Stomach smooth muscle (tissue), 2 donors: Measurements from ENCODE around the gene FBXO48.
"Not testable (repeated sequence)": the region's sequence is repeated elsewhere in the genome, so short reads cannot be mapped to it uniquely, and the experiment has no call there.

Experiments
- H3K27ac ChIP-seq: one replicate; pipeline ENCODE4 v1.7.0; 2013; ENCODE audit warnings: mild to moderate bottlenecking, low read length, inconsistent platforms
- H3K27me3 ChIP-seq, 2 donors: one replicate each; pipeline ENCODE4 v1.7.0; 2013; ENCODE audit warnings: low read length in 2 of 2; ENCODE audit not compliant: insufficient read depth in 2 of 2, control insufficient read depth in 1 of 2
- H3K36me3 ChIP-seq, 2 donors: one replicate each; pipeline ENCODE4 v1.7.0; 2013; ENCODE audit warnings: low read length in 2 of 2; ENCODE audit not compliant: control insufficient read depth in 2 of 2, insufficient read depth in 2 of 2
- H3K4me1 ChIP-seq: one replicate; pipeline ENCODE4 v1.7.0; 2013; ENCODE audit warnings: low read length; ENCODE audit not compliant: control insufficient read depth, insufficient read depth
- H3K4me3 ChIP-seq, 2 donors: one replicate each; pipeline ENCODE4 v1.7.0; 2013; ENCODE audit warnings: low read length in 2 of 2
- H3K9ac ChIP-seq, 2 donors: one replicate each; pipeline ENCODE4 v1.7.0; 2013; ENCODE audit warnings: low read length in 2 of 2, mild to moderate bottlenecking in 1 of 2
- H3K9me3 ChIP-seq, 2 donors: one replicate each; pipeline ENCODE4 v1.7.0; 2013; ENCODE audit warnings: low read length in 2 of 2; ENCODE audit not compliant: control insufficient read depth in 2 of 2
- donor health status: healthy.
- donor health status: Pancreatic carcinoma.

The FBXO48 gene

DNA sequence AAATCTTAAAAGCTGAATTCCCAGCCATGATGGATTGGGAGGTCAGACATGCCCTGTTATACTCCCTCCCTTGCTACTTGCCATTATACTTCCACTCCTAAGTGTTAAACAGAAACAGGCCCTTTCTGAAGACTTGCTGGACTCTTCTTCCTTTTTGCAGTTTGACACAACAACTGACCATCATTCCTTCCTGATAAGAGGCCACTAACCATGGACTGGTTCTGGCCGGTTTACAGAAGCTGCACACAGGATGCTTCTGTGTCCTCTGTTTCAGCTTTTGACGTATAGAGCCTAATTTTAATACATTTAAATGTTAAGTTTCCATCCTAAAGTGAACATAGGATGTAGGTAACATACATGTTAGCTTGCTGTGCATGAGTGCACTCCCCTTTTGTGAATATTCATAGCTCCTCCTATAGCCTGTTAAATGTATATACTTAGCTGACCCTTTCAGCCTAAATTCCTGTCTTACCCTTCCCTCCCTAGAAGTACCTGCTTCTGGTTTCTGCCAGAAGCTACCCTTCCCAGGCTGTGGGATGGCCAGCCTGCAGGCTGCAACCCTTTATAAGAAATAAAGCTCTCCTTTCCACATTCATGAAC lies 13.2 kb downstream of the FBXO48 start:
- no peak overlapping the region for H3K27ac ChIP-seq
- H3K27me3 ChIP-seq: no peaks in the 10 kb centered on the region
- no peaks in the 10 kb centered on the region for H3K4me1 ChIP-seq
- no peak overlapping the region for H3K9ac ChIP-seq
- H3K36me3 ChIP-seq: no peaks in the 10 kb centered on the region
- no peak overlapping the region for H3K4me3 ChIP-seq
- H3K9me3 ChIP-seq: peaks cover 0 to 3% of the 10 kb centered on the region in 2 donors

DNA sequence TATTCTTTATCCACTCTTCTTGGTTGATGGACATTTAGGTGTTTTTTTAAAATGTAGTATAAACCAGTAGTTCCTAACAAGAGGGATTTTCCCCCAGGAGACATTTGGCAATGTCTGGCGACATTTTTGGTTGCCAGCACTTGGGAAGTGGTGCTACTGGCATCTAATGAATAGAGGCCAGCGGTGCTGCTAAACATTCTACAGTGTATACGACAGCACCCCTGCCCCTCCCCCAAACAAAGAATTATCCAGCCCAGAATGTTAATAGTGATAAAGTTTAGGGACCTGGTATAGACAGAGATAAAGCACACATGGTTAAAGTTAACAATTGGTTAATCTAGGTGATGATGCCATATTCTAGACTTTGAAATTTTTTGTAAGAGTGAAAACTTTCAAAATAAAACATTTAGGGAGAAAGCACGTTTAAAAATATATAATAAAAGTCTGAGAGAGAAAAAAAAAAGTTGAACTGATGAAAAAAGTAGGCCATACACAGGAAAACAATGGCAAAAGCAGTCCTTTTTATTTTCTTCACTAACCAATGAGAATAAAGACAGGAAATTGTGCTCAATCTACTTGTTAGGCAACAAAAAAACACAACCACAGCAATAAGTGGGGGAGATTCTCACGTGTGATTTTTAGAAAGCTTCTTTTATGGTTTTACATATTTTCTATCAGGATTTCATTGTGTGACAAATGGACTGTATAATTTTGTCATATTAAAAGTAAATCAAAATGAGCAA lies 14.8 kb downstream of the FBXO48 start:
- Histone ChIP-seq H3K36me3 (no peaks in the 10 kb centered on the region), H3K4me1 (no peaks in the 10 kb centered on the region), H3K9me3 (peaks cover 0 to 3% of the 10 kb centered on the region in 2 donors), H3K4me3 (no peak overlapping the region), H3K27me3 (no peaks in the 10 kb centered on the region), H3K9ac (no peak overlapping the region), H3K27ac (no peak overlapping the region)

DNA sequence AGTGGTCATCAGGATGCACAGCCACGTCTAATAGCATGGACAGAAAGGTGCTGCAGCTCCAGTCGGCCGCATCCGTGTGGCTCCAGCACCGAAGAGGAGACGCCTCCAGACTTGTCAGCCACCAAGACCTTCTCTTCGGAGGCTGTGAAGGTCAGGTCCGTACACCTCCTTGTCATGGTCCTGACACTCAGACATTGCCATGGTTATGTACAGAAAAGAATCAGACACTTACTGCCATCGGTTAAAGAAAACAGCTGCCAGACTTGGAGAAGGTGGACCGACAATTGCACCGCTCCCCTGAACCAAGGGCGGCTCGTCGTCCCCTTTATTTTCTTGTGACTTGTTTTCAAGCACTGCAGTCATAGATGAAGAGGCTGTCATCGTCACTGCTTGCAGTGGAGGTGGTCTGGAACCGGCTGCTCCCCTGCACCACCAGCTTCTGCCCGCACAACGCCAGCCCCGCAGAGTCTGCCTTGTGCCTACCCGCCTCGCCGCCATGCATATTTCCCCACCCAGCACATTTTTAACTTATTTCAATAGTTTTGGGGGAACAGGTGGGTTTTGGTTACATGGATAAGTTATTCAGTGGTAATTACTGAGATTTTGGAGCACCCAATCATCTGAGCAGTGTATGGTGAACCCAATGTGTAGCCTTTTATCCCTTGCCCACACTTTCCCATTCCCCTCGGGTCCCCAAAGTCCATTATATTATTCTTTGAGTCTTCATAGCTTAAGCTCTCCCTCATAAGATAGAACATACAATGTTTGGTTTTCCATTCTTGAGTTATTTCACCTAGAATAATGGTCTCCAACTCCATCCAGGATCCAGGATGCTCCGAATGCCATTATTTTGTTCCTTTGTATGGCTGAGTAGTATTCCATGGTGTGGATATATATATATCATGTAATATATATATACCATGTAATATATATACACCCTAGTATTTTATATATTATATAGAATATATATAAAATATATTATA lies 18.1 kb downstream of the FBXO48 start:
- H3K36me3 ChIP-seq: no peaks in the 10 kb centered on the region
- no peaks in the 10 kb centered on the region for H3K4me1 ChIP-seq
- no peak overlapping the region for H3K4me3 ChIP-seq
- H3K27ac ChIP-seq: no peak overlapping the region
- H3K9me3 ChIP-seq: peaks cover 0 to 3% of the 10 kb centered on the region in 2 donors
- no peaks in the 10 kb centered on the region for H3K27me3 ChIP-seq
- no peak overlapping the region for H3K9ac ChIP-seq

DNA sequence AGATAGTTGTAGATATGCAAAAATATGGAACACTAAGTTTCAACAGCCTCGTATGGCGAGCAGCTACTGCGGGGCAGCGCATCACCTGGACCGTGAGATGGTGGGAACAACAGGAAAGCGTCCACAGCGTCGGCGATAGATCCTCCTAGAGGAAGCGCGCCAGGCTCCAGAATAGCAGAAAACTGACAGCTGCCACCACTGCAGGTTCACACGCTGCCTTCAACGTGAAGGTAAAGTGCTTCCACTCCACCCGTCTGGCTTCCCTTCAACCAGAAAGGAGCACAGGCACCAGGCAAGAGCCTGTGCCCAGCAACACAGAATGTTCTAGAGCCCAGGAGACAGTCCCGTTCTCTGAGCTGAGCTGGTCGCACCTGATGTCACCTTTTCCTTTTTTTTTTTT lies 20.0 kb downstream of the FBXO48 start:
- Histone ChIP-seq H3K27me3 (no peaks in the 10 kb centered on the region), H3K27ac (no peak overlapping the region), H3K9ac (no peak overlapping the region), H3K36me3 (no peaks in the 10 kb centered on the region), H3K4me1 (no peaks in the 10 kb centered on the region), H3K4me3 (no peak overlapping the region), H3K9me3 (peaks cover 0 to 3% of the 10 kb centered on the region in 2 donors)

DNA sequence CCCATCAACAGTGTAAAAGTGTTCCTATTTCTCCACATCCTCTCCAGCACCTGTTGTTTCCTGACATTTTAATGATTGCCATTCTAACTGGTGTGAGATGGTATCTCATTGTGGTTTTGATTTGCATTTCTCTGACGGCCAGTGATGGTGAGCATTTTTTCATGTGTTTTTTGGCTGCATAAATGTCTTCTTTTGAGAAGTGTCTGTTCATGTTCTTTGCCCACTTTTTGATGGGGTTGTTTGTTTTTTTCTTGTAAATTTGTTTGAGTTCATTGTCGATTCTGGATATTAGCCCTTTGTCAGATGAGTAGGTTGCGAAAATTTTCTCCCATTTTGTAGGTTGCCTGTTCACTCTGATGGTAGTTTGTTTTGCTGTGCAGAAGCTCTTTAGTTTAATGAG lies 20.7 kb downstream of the FBXO48 start:
- not testable (repeated sequence) for H3K9me3 ChIP-seq, H3K27ac ChIP-seq, H3K9ac ChIP-seq, H3K27me3 ChIP-seq, H3K4me1 ChIP-seq, H3K36me3 ChIP-seq, H3K4me3 ChIP-seq

DNA sequence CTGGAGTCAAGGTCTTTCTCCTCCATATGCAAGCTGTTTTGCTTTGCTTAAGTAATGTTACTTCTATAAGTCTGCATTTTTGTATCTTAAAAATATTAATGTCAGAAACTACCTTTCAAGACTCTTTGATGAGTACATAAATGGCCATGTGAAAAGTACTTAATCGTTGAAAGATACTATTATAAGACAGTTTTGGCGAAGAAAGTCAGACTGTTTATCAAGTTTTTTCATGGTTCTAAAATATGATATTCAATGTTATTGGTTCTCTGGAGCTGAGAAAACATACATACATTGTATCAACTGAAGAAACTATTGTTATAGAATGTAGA lies 25.1 kb downstream of the FBXO48 start:
- Histone ChIP-seq H3K27ac (no peak overlapping the region), H3K4me3 (no peak overlapping the region), H3K9me3 (no peaks in the 10 kb centered on the region), H3K4me1 (peaks cover 18% of the 10 kb centered on the region), H3K27me3 (no peaks in the 10 kb centered on the region), H3K36me3 (no peaks in the 10 kb centered on the region), H3K9ac (no peak overlapping the region)

DNA sequence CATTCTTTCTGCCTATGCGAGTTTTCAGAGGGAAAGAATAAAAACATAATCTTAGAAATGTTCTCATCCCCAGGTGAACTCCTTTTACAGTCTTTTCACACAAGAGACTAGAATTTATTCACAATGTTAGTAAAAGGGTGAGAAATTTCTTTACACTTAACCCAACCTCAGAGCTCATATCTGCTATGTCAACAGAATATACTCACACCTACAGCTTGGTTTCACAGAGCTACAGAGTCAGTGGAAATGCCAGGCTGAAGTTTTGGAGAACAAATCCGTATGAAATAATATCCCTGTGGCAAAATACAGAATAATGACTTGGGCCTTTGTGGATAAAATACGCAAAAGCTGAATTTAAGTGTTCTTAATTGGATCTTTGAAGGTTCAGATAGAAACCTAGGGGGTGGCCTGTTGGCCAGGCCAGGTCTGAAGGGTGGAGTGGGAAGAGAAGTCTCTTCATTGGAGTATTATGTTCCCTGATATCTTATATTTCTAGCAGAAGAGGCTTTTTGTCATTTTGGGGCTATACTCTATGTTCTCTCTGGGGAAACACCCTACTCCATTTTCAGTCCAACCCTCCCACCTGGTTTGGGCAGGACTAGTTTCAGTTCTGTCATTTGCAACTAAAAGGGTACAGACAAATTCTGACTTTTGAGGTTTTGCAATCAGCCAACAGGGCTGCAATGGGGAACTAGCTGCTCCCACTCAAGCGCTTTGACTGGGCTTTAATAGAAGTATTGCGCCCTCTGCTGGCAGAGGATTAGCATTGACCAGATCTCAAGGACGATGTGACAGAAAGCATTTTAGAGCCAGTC lies 25.7 kb downstream of the FBXO48 start:
- Histone ChIP-seq H3K27ac (peak overlapping the region; percentile 53), H3K27me3 (no peaks in the 10 kb centered on the region), H3K36me3 (no peaks in the 10 kb centered on the region), H3K9ac (no peak overlapping the region), H3K4me1 (peaks cover 23% of the 10 kb centered on the region), H3K4me3 (no peak overlapping the region), H3K9me3 (no peaks in the 10 kb centered on the region)

DNA sequence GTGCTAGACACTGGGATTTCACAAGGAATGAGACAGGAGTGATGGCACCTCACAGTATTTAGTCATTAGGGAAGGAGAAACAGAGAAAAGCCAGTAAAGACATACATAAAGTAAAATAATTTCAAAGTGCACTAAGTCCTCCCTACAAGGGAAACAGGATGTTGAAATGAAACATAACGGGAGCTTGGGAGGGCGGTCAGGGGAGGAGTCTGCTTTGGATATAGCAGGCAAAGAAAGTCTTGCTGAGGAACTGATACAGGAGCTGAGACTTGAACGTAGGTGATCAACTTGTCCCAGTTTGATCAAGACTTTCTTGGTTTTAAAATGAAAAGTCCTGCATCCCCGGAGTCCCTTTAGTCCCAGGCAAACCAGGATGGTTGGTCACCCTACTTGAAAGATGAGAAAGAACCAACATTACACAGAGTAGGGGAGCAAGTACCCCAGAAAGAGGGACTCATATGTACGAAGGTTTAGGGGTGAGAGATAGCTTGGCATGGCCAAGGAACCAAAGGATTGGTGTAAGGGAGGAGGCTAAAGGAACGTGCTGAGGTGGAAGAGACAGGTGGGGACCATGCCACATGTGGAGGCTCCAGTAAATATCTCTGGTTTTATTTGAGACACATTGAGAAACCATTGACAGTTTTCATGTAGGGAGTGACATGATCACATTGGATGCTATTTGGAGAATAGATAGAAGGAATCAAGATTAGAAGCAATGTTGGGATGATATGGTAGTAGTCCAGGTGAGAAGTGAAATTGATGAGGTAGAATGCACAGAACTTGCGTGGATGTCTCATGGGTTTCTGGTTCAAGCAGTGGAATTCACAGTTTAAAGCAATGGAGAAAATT lies 28.4 kb downstream of the FBXO48 start:
- Histone ChIP-seq H3K27me3 (no peaks in the 10 kb centered on the region), H3K36me3 (no peaks in the 10 kb centered on the region), H3K4me1 (peaks cover 30% of the 10 kb centered on the region), H3K27ac (peak overlapping the region; percentile 20), H3K9ac (no peak overlapping the region), H3K4me3 (no peak overlapping the region), H3K9me3 (no peaks in the 10 kb centered on the region)

DNA sequence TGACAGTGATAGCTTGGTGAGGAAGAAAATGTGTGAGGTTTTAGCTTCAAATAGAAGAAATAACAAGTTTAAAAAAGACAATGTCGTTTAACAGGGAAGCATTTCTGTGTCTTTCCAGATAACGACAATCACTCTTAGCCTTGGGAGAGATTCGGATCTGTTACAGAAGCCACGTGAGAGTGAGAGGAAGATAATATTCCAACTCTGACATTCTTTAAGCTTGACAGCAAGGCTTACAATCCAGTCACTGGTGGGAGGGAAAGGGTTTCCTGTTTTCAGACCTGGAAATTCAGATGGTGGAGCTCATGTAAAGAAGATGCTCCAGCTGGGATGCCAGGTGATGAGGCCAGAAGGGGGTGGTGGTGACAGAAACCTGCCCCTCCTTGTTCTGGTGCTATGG lies 30.8 kb downstream of the FBXO48 start:
- no peak overlapping the region for H3K4me3 ChIP-seq
- H3K27me3 ChIP-seq: no peaks in the 10 kb centered on the region
- H3K27ac ChIP-seq: peak overlapping the region; percentile 82
- H3K4me1 ChIP-seq: peaks cover 29% of the 10 kb centered on the region
- no peaks in the 10 kb centered on the region for H3K9me3 ChIP-seq
- H3K36me3 ChIP-seq: no peaks in the 10 kb centered on the region
- H3K9ac ChIP-seq: peak overlapping the region in 1 of 2 donors; percentile 29
